NCI-H2081 treated with DMSO at 0.1 percent for 48 hours (cell line): ENCODE data around the gene PIGK.
"Not testable (repeated sequence)": the region's sequence is repeated elsewhere in the genome, so short reads cannot be mapped to it uniquely, and the experiment has no call there.

Experiments
- DNase-seq: peaks from one replicate; lab custom pipeline; 2025; lab: John Stamatoyannopoulos, UW

Gene PIGK

GRCh38 chr1:77193951-77194350 lies 25.3 kb downstream of the PIGK start:
- DNase-seq: no peak

DNA sequence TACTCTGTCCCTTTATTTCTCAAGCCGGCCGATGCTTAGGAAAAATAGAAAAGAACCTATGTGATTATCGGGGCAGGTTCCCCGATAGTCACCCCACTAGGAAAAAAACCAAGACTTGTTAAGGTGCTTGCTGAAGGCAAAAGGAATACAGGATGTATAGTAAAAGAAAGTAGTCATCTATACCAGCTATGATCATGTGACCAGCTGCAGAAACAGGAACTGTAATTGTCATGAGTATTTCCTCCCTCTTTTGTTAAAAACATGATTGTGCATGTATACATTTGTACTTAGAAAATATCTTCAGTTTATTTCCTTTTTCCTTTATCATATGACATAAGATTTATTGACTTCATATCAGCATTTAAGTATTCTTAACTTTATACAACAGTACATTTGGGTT lies 30.5 kb downstream of the PIGK start:
- DNase-seq: no peak

- DNase-seq: not testable (repeated sequence)
Measured at GRCh38 chr1:77186907-77187306, 32.3 kb downstream of the PIGK start.

GRCh38 chr1:77182083-77182482 lies 37.1 kb downstream of the PIGK start:
- no peak for DNase-seq

GRCh38 chr1:77179632-77180031 lies 39.6 kb downstream of the PIGK start:
- DNase-seq: no peak

- no peak for DNase-seq
Measured at GRCh38 chr1:77175230-77175844, 43.9 kb downstream of the PIGK start.

- no peak for DNase-seq
Measured at GRCh38 chr1:77170687-77171086, 48.5 kb downstream of the PIGK start.

DNA sequence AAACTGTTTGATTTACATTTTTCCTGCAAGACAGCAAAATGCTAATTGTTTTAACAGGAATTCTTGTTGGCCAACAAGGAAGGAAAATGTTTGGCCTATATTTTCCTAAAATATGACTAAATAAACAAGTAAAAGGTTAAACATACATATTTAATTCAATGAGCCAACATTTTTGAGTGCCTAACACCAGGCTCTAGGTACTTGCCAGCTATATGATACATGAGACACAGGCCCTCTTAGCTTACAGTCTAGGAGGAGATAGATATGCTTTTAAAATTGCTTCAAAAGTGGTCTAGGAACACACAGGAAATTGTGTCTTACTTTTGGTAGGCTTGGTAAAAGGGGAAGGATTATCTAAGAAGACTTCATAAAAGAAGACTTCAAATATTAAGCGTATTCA lies 50.9 kb downstream of the PIGK start:
- no peak for DNase-seq

DNA sequence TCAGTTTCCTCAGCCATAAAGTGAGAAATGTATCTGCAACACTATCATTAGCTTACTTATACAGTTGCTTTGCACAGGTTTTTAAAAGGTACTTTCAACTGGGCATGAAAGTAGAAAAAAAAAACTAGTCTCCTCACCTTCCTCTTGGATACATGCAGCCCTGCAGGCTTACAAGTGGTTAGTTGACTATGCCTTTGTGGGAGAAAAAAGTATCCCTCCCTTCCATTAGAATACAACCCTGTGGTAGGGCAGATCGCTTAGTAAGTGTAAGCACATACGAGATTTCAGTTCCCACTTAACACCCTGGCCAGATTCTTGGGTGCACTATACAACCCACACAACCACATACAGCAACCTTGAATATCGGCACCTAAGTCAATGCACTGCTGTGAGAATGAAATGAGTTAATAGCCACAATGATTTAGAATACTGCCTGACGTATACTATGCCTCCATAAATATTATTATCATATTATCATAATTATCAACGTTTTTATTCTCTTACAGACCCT lies 54.7 kb downstream of the PIGK start:
- DNase-seq: no peak

- DNase-seq: not testable (repeated sequence)
Measured at GRCh38 chr1:77159706-77160105, 59.5 kb downstream of the PIGK start.

- no peak for DNase-seq
Measured at GRCh38 chr1:77156214-77156613, 63.0 kb downstream of the PIGK start.

DNA sequence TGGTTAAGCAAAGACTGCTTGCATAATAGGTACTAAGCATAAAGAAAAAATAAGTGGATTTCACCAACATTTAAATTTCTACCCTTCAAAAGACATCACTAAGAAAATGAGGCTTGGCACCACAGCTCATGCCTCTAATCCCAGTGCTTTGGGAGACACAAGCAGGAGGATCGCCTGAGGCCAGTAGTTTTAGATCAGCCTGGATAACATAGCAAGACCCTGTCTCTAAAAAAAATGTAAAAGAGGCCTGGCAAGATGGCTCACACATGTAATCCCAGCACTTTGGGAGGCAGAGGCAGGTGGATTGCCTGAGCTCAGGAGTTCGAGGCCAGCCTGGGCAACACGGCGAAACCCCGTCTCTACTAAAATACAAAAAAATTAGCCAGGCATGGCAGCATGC lies 73.0 kb downstream of the PIGK start:
- DNase-seq: no peak

DNA sequence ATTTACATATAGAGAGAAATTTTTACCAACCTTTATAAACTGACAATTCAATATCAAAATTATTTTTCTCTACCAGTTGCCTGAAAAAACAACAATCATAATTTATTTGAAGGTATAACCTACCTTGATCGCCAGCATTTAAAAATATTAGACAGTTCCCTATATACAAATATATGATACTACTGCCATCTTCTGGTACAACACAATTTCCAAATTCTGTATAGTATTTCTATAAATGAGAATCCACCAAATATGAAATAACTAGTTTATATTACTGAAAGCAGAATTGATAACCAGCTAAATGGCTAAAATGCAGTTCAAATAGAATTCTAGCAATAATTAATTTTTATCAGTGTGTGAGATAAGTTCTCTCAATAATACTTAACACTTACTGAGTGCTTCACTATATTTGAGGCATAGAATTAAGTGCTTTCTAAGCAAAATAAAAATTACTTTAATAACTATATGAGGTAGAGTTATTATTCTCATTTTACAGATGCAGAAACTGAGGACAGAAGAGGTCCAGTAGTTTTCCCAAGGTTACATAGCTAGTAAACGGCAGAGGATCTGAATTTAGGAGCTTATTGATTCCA lies 75.6 kb downstream of the PIGK start:
- DNase-seq: no peak

DNA sequence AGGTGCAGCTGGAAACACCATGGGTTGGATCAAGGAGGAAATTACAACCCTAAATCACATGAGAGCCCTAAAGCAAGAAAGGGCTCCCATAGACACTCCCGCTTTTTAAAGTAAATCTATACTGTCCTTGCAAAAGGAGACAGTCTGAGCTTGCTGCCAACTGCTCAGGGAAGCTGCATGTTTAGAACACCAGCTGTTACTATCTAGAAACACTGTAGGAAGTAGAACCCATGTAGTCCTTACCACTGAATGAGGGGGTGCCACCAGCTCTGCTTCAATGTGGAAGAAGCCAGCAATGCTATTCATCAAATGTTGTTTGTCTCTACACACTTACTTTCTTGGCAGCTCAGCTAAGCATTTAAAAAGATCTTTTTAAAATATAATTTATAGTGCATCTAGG lies 79.8 kb downstream of the PIGK start:
- DNase-seq: no peak

DNA sequence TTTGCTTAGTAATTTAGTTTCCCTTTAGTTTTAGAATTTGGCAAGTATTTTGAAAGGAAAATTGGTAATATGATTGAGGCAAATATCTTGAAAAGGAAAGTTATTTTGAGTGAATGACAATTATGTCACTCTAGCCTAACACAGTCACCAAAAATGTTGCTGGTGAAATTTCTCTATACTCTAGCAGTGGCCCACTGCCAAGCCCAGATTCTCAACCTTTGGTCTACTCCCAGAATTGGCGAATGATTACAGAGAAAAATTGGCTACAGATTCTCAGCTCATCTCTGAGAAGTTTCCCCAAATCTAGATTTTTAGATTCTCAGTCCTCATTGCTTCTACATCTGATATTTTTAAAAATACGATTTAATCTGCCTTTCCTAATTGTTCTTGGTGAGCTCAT lies 84.9 kb downstream of the PIGK start:
- DNase-seq: no peak

DNA sequence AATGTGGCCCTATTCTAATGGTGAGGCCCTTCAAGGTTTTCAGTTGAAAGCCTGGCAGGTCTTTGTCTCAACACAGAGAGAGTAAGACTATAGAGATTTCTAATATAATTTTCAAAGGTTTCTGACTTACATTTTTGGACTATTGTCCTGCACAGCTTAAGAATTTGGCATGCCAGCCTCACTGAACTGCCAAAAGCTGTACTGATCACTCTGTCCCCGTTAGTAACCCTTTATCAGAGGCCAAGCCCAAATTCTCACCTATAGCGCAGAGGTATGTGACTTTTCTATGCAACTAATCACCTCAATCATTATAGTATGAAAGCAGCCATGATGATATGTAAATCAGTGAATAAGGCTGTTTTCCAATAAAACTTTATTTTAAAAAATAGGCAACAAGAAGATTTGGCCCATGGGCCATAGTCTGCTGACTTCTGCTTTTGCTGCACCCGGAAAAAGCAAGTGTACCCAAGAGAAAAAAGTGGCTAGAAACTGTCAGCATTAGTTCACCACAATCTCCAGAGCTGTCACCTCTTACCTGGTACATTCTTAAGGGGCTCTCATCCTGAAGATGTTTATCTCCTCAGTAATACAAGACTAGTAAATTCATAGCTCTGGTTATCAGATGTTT lies 85.4 kb downstream of the PIGK start:
- DNase-seq: no peak

DNA sequence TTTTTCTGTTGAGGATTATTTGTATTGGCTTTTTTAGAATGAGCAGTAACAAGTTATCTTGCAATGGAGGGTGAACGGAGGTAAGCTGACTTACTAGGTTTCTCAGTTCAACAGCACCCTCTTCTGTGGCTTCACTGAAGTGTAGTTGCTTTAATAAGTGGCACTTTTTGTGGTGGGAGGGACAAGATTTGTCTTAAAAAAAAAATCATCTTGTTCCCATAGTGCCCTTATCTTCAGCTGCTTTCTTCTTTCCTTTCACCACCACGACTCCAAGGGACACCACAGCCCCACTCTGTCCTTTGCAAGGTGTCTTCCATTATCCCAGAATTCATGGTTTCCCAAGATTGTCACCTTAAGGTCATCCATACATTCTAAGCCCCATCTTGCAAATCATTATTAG lies 92.9 kb downstream of the PIGK start:
- DNase-seq: peak; percentile 30

GRCh38 chr1:77121503-77121902 lies 97.7 kb downstream of the PIGK start:
- no peak for DNase-seq

GRCh38 chr1:77120950-77121349 lies 98.3 kb downstream of the PIGK start:
- DNase-seq: no peak

DNA sequence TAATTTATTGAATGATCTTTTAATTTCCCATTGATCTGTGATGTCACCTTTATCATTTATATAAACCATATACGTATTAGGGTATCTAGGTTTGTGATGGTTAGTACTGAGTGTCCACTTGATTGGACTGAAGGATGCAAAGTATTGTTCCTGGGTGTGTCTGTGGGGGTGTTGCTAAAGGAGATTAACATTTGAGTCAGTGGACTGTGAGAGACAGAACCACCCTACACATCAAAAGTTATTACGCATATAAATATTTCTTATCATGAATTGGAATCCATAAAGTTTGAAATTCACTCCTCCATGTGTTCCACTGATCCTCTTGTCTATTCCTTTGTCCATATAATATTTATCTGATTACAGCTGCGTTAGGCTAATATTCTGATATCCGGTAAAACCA lies 100.5 kb downstream of the PIGK start:
- DNase-seq: no peak

DNA sequence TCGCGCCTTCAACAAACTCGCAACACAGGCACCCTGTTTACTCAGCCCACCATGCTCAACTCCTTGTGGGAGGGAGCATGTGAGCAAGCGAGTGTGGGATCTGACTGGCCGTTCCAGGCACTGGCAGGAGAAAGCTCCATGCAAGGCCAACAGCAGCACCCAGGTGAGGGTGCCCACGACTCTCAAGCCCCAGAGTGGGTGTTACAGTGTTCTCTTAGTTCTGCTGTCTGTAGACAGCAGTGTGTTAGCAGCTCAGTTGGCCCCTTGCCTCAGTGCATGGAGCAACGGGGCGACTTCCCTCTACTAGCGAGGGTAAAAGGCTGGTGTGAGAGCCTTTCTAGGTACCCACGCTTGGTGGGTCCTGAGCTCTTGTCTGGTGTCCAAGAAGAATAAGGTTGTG lies 114.6 kb downstream of the PIGK start:
- DNase-seq: no peak

DNA sequence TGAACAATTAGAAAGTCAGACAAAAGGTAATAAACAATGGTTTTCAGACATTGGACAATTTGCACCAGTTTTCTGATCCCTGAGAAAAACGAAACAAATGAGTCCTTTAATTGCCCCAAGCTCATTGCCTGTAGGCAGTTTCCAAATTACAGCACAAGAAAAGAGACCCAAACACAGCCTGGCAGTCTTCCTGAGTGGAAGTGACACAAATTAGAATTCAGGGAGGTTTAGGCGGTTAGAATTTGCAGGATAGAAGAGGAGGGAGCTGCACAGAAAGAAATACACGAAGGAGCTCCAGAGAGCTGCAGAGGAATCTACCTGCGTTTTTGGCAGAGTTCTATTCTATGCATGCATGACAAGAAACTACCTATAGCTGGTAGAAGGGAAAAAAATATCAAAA lies 115.7 kb downstream of the PIGK start:
- no peak for DNase-seq

DNA sequence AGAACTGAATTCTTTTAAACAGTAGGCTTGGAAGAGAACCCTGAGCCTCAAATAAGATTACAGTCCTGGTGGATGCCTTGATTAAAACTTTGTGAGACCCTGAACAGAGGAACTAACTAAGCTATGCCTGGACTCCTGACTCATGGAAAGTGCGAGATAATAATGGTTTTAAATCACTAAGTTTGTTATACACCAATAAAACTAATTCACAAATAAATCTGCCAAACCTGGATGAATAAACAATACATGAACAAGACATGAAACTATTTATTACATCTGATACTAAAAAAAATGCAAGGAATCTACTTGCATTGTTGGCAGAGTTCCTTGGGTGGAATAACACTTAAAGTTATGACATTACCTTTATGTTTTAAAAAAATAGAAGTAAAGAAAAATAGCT lies 118.4 kb downstream of the PIGK start:
- DNase-seq: no peak
